Measurements from ENCODE around the gene FXYD7.

DNA sequence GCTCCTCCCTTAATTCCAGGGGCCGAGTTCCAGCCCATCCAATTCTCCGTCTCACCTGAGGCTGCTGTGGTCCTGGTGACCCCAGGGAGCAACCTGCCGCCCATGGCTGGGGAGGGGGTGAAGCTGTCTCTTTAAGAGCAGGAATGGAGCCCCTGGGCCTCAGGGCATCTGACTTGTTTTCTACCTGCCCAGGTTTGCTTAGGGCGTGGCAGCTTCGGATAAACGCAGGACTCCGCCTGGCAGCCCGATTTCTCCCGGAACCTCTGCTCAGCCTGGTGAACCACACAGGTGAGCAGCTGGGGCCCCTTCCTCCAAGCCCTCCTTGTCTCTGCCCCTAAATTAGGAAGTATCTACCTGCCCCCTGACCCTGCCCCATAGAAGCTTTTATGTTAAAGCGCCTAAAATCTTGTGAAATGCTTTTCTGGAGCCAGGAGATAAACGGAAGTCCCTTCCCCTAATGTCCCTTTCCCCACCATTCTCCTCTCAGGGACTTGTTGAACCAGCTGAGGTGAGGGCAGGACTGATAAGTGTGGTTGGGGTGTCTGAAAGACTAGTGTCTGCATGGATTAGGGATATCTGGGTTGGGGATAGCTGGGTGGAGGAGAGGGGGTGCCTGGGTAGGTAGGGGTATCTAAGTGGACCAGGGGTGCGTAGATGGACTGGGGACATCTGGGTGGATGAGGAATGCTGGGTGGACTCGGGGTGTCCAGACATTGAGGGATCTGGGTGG lies 26.8 kb upstream of the FXYD7 start:
- TF ChIP-seq, protein P1, sequence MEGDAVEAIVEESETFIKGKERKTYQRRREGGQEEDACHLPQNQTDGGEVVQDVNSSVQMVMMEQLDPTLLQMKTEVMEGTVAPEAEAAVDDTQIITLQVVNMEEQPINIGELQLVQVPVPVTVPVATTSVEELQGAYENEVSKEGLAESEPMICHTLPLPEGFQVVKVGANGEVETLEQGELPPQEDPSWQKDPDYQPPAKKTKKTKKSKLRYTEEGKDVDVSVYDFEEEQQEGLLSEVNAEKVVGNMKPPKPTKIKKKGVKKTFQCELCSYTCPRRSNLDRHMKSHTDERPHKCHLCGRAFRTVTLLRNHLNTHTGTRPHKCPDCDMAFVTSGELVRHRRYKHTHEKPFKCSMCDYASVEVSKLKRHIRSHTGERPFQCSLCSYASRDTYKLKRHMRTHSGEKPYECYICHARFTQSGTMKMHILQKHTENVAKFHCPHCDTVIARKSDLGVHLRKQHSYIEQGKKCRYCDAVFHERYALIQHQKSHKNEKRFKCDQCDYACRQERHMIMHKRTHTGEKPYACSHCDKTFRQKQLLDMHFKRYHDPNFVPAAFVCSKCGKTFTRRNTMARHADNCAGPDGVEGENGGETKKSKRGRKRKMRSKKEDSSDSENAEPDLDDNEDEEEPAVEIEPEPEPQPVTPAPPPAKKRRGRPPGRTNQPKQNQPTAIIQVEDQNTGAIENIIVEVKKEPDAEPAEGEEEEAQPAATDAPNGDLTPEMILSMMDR (optimal IDR thresholded peaks at IDR 0.05 in 1 of 3, IDR thresholded peaks at IDR 0.05 in 1 of 3, conservative IDR thresholded peaks at IDR 0.05 in 1 of 3; ENCODE audit: extremely low read depth in 1 of 3, insufficient read depth in 2 of 3, low read length in 3 of 3), result no peak
- no peak for TF ChIP-seq EZH2 (IDR thresholded peaks at IDR 0.05; ENCODE audit: low read length)
